ENCODE results near the gene RNF212B. TPM values are rescaled to one million over a fixed set of nuclear protein-coding genes. Genes with fewer than 3 reads are reported as not detected.
A peak's percentile ranks its signal among the peaks of the same experiment; 100 is the strongest.

The RNF212B gene
- total and polyA plus RNA-seq, 2 of the 13 experiments (the other 11 are each of a cell fraction or from before 2014, with no cell fraction given) = 0.05 TPM; not detected in 1

GRCh38 chr14:23301969-23302289 lies 64.2 kb downstream of the RNF212B start (continued):
- no peak for TF ChIP-seq ZBTB40 (IDR thresholded peaks at IDR 0.05)
- TF ChIP-seq ZBTB40 (CRISPR knock-in tag; IDR thresholded peaks at IDR 0.05) = peak; percentile 85; the same call in 1 of the 2 replicates
- TF ChIP-seq AGO1 (IDR thresholded peaks at IDR 0.05; ENCODE audit: low read depth, low read length, poor library complexity, severe bottlenecking) = no peak
- TF ChIP-seq SMAD1 (CRISPR knock-in tag; IDR thresholded peaks at IDR 0.05; ENCODE audit: borderline replicate concordance, low read depth) = peak; percentile 56; the same call in 1 of the 2 replicates
- peak; percentile 50; the same call in 1 of the 2 replicates for TF ChIP-seq PATZ1 (CRISPR knock-in tag; IDR thresholded peaks at IDR 0.05)
- TF ChIP-seq EP300 (IDR thresholded peaks at IDR 0.05; ENCODE audit: low read depth in 2 of 2, low read length in 2 of 2) = peak in 1 of 2 experiments; percentile 2; a peak in 1 of 4 replicates
- TF ChIP-seq EP300 (CRISPR knock-in tag; IDR thresholded peaks at IDR 0.05; ENCODE audit: borderline replicate concordance) = no peak; the same call in none of the 2 replicates
- TF ChIP-seq ELF1 (CRISPR knock-in tag; IDR thresholded peaks at IDR 0.05) = peak; percentile 68
- TF ChIP-seq ZNF629 (CRISPR knock-in tag; conservative IDR thresholded peaks at IDR 0.05) = peak; percentile 69; the same call in 1 of the 2 replicates
- TF ChIP-seq NRL (CRISPR knock-in tag; IDR thresholded peaks at IDR 0.05; ENCODE audit: borderline replicate concordance) = peak; percentile 94
- TF ChIP-seq ZNF790 (CRISPR knock-in tag; IDR thresholded peaks at IDR 0.05; ENCODE audit: borderline replicate concordance) = peak; percentile 99; the same call in 1 of the 2 replicates
- TF ChIP-seq ZNF251 (CRISPR knock-in tag; IDR thresholded peaks at IDR 0.05) = 0 out of 2 replicates have a peak, but pooled peaks have one; percentile 76
- no peak; the same call in 1 of the 2 replicates for TF ChIP-seq ZNF138 (CRISPR knock-in tag; IDR thresholded peaks at IDR 0.05; ENCODE audit: low read depth)
- TF ChIP-seq ZNF180 (CRISPR knock-in tag; IDR thresholded peaks at IDR 0.05; ENCODE audit: borderline replicate concordance, low read depth) = peak; percentile 31; the same call in 1 of the 2 replicates
- TF ChIP-seq ARNTL (CRISPR knock-in tag; IDR thresholded peaks at IDR 0.05) = peak; percentile 95
- TF ChIP-seq ZNF20 (CRISPR knock-in tag; IDR thresholded peaks at IDR 0.05) = peak; percentile 97; the same call in 1 of the 2 replicates
- peak; percentile 71; the same call in 1 of the 2 replicates for TF ChIP-seq ZNF747 (CRISPR knock-in tag; IDR thresholded peaks at IDR 0.05; ENCODE audit: borderline replicate concordance)
- no peak; the same call in none of the 2 replicates for TF ChIP-seq ZFP90 (CRISPR knock-in tag; IDR thresholded peaks at IDR 0.05; ENCODE audit: borderline replicate concordance)

Measured in HepG2 (cell line).